DND-41 (cell line): ENCODE measurements around the gene CLEC19A.

Source experiments
- CTCF ChIP-seq: IDR thresholded peaks from 2 replicates; pipeline ENCODE4 v1.5.1; 2012; ENCODE audit warnings: borderline replicate concordance, low read length, moderate library complexity, mild to moderate bottlenecking; ENCODE audit not compliant: poor library complexity, severe bottlenecking; ENCODE audit errors: extremely low read depth
- EZH2 ChIP-seq: IDR thresholded peaks from 3 replicates; pipeline ENCODE4 v1.6.1; 2012; ENCODE audit warnings: borderline replicate concordance, low read depth, mild to moderate bottlenecking, moderate library complexity, low read length, inconsistent platforms; ENCODE audit not compliant: severe bottlenecking

DNA sequence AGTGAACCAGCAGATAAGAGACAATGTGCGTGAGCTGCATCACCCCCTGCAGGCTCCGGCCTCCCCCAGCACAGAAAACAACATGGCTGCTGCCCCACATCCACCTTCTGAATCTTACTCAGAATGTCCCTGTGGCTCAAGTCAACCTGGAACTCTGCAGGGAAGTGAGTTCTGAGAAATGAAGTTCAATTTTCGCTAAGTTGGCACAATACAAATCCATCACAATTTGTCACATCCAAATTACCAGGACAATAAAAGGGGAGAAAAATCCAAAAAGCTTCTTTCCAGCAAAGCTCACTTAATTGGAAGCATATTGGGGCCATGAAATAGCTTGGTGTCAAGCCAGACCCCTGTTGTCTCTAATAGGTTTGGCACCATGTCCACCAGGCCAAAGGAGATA lies 38.1 kb downstream of the CLEC19A start:
- TF ChIP-seq CTCF (no peak), EZH2 (no peak)
